NCI-H226 (cell line): Measurements from ENCODE around the gene TSEN15.
A peak's percentile ranks its signal among the peaks of the same experiment; 100 is the strongest.
"Not testable (repeated sequence)": the region's sequence is repeated elsewhere in the genome, so short reads cannot be mapped to it uniquely, and the experiment has no call there.

Source experiments
- DNase-seq: peaks from one replicate; pipeline ENCODE4 v3.0.0-alpha.2; 2015

Gene TSEN15

DNA sequence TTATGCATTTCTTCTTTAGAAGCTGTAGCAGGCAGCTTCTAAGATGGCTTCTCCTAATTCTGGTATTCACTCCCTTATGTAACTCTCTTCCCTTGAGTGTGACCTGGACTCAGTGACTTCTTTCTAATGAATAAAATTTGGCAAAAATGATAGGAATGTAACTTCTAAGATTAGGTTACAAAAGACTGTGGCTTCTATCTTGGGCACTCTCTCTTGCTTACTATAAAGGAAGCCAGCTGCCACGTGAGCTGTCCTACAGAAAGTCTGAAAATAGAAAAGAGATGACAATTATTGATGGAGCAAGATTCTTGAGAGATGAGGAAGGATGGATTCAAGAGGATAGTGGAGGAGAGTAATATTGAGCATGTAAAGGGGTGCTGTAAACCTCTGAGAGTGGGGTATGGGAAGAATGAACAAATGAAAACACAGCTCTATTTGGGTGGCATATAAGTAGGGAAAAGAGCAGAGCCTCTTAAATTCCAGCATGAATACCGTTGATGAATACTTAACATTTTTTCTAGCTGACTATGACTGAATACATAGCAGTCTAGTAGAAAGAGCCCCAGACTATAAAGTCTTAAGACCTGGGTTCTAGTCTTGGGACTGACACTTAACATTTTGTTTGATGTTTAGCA is 5.5 kb downstream of the TSEN15 start:
- peak; percentile 85 for DNase-seq

DNA sequence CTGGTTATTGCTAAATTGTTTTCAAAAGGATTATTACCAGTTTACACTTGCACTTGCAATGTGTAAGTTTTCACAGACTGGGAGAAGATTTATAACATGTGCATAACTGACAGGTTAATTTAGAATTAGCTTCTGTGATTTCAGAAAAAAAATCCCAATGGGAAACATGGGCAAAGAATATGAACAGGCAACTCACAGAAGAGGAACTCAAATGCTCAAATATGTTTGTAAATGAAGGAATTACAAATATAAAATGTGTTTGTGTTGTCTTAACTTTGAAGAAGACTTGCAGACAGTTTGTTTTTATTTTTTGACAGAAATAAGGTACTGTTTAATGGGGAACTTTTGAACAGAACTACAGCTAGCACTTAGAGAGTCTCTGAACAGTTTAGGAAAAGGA is 8.4 kb downstream of the TSEN15 start:
- DNase-seq = no peak

DNA sequence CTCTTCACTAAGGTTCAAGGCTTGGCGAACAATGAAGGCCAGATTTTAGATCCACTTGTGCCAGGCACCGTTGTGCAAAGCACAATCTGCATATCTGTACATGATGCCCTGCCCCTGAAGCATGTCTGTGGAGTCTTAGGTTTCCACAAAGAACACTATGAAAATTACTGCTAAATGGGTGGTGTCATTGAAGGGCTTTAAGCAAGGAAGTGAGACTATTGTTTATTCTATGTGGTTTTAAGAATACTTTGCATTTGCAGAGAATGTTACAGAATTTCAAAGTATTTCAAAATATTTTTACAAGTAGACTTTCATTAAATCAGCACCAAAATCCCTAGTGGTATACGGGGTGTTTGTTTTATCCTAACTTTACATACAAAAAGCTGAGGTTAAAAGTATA is 8.8 kb downstream of the TSEN15 start:
- DNase-seq = no peak

DNA sequence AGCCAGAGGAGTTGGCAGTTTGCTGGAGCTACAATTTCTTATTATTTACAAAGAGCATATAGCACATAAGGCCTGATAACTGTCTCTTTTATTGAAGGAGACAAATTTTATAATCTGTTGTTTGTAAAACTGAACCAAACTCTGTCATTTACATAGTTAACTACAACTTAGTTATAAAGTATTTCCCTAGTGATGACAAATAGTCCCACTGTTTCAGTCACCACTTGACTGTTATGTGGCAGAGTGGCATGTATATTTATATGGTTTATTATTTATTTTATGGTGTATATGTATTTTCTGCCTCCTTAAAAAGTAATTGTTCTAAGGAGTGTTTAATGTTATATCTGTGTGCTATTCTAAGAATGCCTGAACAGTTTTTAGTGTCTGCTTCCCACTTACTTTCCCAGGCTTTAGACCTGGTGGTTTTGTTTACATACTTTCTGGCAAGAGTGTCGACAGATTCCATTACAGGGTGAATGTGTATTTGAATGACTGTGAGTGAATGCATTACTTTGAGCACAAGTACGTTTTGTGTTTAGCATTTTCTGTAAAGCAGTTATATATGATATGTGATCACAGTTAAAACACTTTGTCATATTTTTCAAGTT is 10.0 kb downstream of the TSEN15 start:
- DNase-seq = peak; percentile 54

DNA sequence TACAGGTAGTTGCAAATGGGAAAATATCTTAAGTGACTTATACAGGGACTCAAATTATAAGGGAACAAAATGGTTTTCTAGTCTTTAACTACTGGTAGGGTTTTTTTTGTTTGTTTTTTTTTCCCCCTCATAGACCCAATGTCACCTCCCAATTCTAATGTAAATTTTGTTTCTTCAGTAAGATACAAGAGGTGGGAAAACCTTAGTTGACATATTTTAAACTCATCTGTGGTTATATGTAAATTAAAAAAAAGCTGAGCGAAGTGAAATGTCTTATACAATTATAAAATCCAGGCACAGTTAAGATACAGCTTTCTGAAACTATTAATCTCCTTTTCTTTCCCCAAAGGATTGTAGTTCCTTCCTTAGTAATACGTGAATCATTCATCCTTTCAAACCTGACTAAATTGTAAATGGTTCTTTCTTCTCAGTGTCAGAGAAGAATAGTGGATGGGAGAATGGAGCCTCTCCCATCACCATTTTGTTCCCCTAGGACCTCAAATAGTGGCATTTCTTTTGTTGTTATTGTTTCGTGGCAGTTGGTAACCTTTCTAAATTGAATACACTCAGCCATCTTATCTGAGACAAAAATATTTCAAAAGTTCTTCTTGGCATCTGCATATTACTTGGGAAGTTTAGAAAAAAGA is 11.2 kb downstream of the TSEN15 start:
- no peak for DNase-seq

DNA sequence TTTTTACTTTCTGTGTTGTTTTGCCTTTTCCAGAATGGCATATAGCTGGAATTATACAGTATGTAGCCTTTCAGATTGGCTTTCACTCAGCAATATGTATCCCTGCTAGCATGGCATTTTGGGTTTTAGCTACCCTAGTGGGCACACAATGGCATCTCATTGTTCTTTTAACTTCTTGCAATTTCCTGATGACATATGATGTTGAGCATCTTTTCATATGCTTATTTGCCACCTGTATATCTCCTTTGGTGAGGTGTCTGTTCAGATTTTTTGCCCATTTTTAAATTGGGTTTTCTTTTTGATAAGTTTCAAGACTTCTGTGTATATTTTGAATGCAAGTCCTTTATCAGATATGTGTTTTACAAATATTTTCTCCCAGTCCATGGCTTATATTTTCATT is 14.0 kb downstream of the TSEN15 start:
- no peak for DNase-seq

DNA sequence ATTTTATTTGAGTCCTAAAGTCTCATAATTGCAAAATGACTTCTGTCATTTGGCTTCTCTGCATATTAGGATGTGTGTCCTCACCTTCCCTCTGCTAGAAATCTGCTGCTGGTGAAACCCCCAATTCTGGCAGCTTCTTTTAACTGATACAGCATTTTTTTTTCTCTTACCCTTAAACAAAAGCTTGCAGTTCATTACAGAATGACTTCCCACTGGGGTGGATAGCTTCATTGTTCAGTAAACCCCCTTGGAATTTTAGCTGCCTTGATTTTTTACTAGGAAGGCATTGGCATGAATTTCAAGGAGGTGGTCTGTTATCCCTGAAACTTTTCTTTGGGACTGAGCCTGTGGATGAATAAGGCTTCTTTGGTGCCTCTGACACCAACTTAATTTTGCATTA is 16.8 kb downstream of the TSEN15 start:
- no peak for DNase-seq

DNA sequence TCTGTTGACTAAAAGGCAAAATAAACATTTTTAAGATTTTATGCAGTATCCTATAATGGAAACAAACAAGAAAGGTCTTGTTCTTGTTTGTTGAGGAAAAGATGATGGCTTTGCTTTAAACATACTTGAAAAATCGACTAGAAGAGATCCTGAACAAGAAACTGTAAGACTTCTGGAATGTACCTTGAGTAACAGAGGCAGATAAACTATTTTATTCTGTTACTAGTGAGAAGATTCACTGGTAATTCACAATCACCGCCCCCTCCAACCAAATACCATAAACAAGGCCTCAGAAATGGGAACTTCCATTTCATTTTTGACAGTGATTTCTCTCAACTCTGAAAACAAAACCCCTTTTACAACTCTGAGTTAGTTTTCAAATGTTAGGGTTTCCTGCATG is 18.1 kb downstream of the TSEN15 start:
- peak; percentile 38 for DNase-seq

DNA sequence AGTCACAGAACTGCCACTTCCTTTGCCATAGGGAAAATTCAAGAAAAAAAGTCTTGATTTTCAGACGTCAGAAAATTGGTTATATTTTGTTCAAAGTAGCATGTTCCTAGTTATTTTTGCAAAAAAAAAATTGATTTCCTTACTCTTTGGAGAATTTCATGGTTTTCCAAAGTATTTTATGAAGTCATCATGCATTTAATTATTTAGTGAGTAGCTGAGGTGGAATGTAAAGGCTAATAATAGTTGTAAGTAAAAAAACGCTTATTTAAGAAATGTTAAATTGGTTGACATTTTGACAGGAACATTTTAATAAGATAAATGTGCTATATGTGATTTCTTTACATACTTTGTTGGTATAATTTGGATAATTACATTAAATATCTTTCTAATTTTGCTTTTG is 20.8 kb downstream of the TSEN15 start:
- DNase-seq = no peak

DNA sequence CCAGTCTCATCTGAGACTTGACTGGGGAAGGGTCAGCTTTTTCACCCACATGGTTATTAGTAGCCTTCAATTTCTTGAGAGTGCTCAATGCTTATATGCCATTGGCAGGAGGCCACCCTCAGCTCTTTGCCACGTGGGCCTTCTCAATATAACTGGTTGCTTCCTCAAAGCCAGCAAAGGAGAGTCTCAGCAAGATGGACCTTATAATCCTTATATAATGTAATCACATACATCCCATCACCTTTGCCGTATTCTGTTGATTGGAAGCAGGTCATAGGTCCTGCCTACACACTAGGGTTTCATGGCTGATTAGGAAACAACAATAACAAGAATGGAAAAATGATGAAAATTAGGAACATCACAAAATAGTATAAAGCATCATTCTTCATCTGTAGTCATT is 22.9 kb downstream of the TSEN15 start:
- DNase-seq = no peak

DNA sequence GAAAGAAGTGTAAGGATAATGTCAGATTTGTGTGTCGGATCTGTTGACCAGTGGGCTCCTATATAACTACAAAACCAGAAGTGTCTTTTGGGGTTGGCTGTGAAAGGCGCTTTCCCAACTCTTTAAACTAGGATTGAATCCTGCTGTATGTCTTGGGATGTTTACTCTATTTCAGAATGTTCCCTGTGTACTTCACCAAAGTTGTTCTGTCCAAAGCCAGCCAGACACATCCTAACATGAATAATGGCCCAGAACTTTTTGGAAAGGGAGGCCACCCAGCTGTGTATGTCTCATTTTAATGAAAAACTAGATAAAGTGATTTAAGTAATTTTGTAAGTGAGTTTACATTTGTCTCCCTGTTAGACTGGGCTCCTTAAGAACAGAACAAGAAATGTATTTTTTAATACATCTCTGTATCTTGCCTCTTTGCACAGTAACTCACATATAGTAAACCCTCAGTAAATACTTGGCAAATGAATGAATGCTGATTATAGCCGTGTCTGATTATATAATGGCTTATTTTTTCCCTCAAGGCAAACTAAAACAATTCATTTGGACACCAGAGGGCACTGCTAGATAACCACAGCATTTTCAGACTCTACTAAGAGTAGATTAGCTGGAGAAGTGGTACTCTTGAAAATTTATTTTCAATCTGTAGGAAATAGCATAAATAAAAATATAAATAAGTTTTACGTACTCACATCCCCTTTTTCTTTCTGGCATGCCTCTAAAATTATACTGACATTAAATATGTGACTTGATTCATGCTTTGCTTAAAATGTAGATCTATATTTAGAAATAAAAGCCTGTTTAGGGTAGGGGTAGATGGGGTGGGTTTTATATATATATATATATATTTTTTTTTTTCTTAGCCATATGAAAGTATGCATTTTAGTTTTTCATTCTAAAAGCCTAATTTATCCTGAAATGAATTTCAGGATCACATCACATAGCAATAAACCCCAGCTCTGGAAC is 23.8 kb downstream of the TSEN15 start:
- peak; percentile 37 for DNase-seq

DNA sequence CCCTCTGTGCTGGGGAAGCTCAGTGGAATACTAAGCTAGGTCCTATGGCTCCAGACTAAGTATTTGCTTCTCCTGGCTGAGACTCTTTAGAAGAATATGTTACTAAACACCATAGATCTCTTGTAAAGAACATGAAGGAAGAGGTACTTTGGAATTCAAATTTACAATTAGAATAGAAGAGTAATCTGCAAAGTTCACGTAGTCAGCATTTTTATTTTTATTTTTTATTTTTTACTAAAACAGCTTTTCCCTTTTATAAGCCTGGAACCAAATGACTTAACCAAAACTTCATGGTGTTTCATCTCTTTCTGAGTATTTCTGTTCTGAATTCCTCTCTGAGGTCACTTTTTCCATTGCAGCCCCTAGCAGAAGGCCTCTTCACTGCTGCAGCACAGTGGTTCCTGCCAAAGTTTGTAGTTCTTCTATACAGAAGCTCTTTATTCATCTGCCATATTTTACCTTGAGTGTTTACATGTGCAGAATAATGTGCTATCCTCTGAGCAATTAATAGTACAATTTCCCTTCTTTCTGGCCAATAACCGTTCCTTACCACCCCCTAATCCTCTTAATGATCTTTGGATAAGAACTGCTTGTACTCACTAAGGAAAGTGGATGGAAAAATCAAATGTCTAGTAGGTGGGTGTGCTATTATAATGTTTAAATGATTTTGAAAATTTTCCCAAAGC is 27.2 kb downstream of the TSEN15 start:
- DNase-seq = no peak

DNA sequence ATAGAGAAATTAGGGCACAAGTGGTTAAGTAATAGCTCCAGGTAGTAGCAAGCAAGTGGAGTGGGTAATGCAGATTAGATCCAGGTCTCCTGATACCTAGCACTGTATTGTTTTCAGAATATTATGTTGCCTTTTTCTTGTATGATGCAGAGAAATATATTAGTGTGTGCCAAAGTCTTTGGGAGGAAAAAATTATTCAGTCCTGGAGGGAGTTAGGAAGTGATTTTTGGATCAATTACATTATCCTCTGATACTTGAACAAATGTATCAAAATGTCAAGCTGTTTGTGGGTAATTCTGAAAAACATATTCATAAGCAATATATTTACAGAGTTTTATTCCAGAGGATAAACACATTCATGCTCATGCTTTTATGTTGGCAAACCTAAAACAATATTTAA is 28.8 kb downstream of the TSEN15 start:
- no peak for DNase-seq

DNA sequence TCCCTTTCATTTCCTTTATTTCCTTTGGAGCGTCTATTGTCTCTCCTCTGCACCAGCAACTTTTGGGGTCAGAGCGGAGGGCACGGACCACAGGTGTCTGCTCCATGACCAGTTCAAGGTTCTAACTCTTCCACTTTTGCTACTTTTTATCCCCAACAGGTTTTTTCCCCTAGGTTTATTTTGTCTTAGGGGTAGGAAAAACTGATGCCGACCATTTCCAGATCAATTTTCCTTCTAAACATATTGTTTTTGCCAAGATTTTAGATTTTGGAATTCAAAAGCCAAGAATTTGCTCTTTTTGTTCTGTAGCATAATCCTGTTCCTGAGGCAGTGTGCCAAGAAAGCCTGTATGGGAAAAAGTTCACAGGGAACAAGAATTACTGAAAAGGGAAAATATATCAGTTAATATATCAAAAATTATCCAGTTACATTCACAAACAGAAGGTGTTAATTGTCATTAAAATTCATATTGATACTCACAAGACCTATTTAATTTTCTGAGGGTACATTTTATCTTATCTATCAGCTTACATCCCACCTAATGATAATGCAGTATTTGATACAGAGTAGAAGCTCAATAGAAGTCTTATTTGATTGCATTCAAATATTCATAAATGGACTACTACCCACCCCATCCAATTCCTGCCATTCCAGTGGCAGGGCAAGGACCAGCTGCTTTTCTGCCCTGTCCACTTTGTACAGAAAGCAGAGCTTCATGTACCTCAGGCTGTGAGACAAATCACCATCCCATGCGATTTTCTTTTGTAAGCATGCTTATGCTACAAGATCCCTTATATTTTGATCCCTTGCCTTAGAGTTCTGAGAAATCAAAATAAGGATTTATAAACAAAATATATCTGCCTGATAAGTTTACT is 31.2 kb downstream of the TSEN15 start:
- DNase-seq = no peak

DNA sequence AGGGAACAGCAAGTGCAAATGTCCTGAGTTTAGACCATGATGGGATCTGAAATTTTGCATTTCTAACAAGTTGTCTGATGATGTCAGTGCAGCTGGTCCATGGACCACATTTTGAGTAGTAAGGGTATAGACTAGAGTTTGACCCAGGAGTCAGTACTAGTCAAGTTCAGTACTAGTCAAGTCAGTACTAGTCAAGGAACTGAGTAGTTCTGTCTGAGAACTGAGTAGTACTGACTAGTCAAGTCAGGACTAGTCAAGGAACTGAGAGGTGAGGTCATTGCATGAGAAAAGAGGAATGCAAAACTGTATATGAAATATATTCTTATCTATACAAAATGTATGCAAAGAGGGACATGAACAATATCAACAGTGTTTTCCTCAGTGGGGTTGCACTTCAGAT is 34.1 kb downstream of the TSEN15 start:
- no peak for DNase-seq

DNA sequence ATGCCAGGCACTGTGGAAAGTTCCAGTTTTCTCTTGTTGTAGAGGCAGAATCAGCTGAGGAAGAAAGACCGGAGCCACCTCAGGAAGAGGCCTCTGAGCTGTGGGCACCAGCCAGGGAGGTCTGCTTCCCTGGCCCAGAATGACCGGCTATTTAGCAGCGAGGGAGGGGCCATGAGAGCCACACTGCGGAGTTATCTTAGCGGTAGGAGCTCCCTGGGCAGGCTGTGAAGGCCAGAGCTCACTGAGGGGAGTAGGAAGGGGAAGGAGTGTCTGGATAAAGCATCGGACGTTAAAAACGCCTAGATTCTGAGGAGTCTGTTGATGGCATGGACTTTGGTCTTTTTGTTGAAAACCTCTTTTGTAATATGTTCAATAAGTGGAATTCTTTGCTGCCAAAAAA is 36.5 kb downstream of the TSEN15 start:
- no peak for DNase-seq

DNA sequence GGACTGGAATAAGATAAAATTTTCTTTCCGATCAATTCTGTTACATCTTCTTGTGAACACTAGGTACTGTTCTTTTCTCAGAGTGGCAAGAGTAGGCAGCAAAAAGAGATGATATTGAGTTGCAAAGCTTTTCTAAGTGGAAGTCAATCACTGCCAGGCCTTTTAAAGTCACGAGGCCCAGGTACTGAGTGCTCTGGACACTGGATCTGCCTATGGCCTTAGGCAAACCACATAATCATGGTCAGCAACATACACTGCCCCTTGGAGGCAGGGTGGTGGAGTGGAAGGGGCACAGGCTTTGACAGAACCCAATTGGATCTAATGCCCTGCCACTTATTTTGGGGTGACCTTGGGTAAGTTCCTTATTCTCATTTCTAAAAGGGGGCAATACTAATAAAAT is 41.5 kb downstream of the TSEN15 start:
- no peak for DNase-seq

DNA sequence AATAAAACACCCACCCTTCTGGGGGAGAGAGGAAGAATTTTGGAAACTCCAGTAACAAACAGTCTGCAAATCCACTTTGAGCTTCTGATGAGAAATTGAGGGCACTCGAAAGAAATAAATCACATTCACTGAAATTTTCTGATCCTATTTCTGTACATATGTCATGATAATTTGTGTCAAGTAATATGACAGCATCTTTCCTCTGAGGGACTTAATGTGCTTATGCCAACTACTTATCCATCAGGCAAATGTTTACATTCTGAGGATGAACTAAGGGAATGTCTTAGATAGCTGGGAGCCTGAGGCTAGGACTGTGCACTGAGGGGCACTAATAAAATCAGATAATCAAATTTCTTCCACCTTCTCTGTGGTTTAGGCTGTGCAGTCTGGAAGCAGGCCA is 44.5 kb downstream of the TSEN15 start:
- DNase-seq = no peak

DNA sequence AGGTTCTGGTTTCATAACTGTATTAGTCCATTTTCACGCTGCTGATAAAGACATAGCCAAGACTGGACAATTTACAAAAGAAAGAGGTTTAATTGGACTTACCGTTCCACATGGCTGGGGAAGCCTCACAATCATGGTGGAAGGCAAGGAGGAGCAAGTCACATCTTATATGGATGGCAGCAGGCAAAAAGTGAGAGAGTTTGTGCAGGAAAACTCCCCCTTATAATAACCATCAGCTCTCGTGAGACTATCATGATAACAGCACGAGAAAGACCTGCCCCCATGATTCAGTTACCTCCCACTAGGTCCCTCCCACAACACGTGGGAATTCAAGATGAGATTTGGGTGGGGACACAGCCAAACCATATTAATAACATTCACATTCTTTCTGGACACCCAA is 45.0 kb downstream of the TSEN15 start:
- not testable (repeated sequence) for DNase-seq

DNA sequence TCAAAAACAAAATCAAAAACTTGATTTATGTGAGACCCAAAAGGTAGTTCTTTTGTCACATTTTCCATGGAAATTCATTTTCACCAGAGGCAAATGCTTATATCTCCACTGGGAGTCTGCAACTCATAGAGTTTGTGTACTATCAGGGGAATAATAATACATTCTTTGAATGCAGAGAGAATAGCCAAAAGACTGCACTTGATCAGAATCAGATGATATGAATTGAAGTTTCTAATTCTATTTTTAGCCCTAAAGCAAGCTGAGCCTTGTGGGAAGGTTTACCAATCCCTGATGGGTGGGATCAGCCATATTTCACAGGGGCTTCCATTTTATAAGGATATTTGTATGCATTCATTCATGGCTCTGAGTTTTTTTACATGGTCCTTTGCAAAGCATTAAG is 49.6 kb downstream of the TSEN15 start:
- no peak for DNase-seq

DNA sequence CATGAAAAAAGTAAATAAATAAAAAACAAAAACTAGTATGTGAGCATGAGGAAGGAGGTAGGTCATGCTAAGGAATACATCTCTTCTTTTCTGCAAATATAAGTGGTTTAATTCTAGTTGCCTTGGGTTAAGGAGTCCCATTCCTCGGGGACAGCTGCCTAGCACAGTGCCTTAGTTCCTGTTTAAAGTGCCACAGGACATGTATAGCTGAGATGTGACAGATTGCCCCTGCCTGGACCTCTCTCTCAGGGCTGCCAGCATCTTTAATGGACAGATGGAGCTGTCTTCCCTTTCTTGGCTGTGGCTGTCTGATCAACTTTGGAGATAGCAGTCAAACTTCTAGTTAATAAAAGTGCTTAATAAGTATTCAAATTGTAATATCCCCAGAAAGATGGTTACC is 50.0 kb downstream of the TSEN15 start:
- no peak for DNase-seq
